Activated T-cell treated with anti-CD3 and anti-CD28 coated beads, Interleukin-2, amount 50 U/mL, for 48 hours (primary cell): ENCODE results near the gene HLA-A.
"Not testable (repeated sequence)": the region's sequence is repeated elsewhere in the genome, so short reads cannot be mapped to it uniquely, and the experiment has no call there.

Experiments
- DNase-seq, 2 experiments: peaks; one replicate each; pipeline ENCODE4 v3.0.0-alpha.2; 2020

Gene HLA-A

GRCh38 chr6:29942275-29943052 lies at the start of gene HLA-A:
Gene HLA-A (plus strand): TSS chr6:29942532. CDS start chr6:29942554, 22 bp downstream.
- peak; percentile 93 for DNase-seq

GRCh38 chr6:29892696-29893095 lies 49.6 kb upstream of the HLA-A start:
- DNase-seq: no peak

- DNase-seq: no peak
These were observed 43.1 kb upstream of the HLA-A start for GRCh38 chr6:29899281-29899680.

- DNase-seq: no peak
These were observed 37.0 kb upstream of the HLA-A start for GRCh38 chr6:29905286-29905685.

- DNase-seq: no peak
These were observed 34.5 kb upstream of the HLA-A start for GRCh38 chr6:29907637-29908340.

- DNase-seq: no peak
These were observed 34.0 kb upstream of the HLA-A start for GRCh38 chr6:29908341-29908662.

GRCh38 chr6:29908710-29909109 lies 33.6 kb upstream of the HLA-A start:
- DNase-seq: no peak

- no peak for DNase-seq
These were observed 32.3 kb upstream of the HLA-A start for GRCh38 chr6:29909985-29910384.

GRCh38 chr6:29912840-29913239 lies 29.5 kb upstream of the HLA-A start:
- no peak for DNase-seq

GRCh38 chr6:29916741-29917140 lies 25.6 kb upstream of the HLA-A start:
- DNase-seq: no peak

GRCh38 chr6:29917857-29918256 lies 24.5 kb upstream of the HLA-A start:
- no peak for DNase-seq

GRCh38 chr6:29919506-29920445 lies 22.6 kb upstream of the HLA-A start:
- no peak for DNase-seq

GRCh38 chr6:29924287-29924686 lies 18.0 kb upstream of the HLA-A start:
- DNase-seq: no peak

GRCh38 chr6:29924731-29925130 lies 17.6 kb upstream of the HLA-A start:
- DNase-seq: peak; percentile 36

- DNase-seq: no peak
These were observed 17.0 kb upstream of the HLA-A start for GRCh38 chr6:29925321-29925720.

- DNase-seq: no peak
These were observed 16.5 kb upstream of the HLA-A start for GRCh38 chr6:29925727-29926412.

GRCh38 chr6:29926413-29927274 lies 15.7 kb upstream of the HLA-A start:
- DNase-seq: peak; percentile 77 to 80

- no peak for DNase-seq
These were observed 15.1 kb upstream of the HLA-A start for GRCh38 chr6:29927275-29927569.

- DNase-seq: no peak
These were observed 14.4 kb upstream of the HLA-A start for GRCh38 chr6:29927841-29928388.

GRCh38 chr6:29930047-29930446 lies 12.3 kb upstream of the HLA-A start:
- DNase-seq: not testable (repeated sequence)

GRCh38 chr6:29933955-29934354 lies 8.4 kb upstream of the HLA-A start:
- DNase-seq: no peak
